Right atrium auricular region (tissue), 2 donors: ENCODE measurements around the gene BSG. TPM values are rescaled to one million over a fixed set of nuclear protein-coding genes. Genes with fewer than 3 reads are reported as not detected.

Experiments
- DNase-seq: peaks from one replicate; pipeline ENCODE4 v3.0.0-alpha.2; 2019; ENCODE audit warnings: low spot score
- H3K27ac ChIP-seq, 2 donors: fragments of 200-600 bp; sonication (generic); 1 replicate in 1 of 2; 2 replicates in 1 of 2; pipeline ENCODE4 v1.5.1; 2016 to 2019
- H3K27me3 ChIP-seq, 2 donors: fragments of 200-600 bp; sonication (generic); one replicate each; pipeline versions ENCODE4 v1.5.1 to v1.6.0; 2017 to 2019
- H3K36me3 ChIP-seq: fragments of 200-600 bp; sonication (generic); one replicate; pipeline ENCODE4 v1.5.1; 2016
- H3K4me1 ChIP-seq, 2 donors: fragments of 200-600 bp; sonication (generic); one replicate each; pipeline versions ENCODE4 v1.5.1 to v1.6.0; 2017 to 2019
- H3K4me3 ChIP-seq, 2 donors: fragments of 200-600 bp; sonication (generic); 1 replicate in 1 of 2; 2 replicates in 1 of 2; pipeline ENCODE4 v1.5.1; 2017 to 2019; ENCODE audit warnings: mild to moderate bottlenecking in 1 of 2, moderate library complexity in 1 of 2
- H3K9me3 ChIP-seq, 2 donors: fragments of 200-600 bp; sonication (generic); one replicate each; pipeline ENCODE4 v1.5.1; 2019
- total RNA-seq, 2 donors: library from RNA; depleted of rRNA; stranded (reverse); fragments of >200 nt; gene quantifications; one replicate each; pipeline ENCODE4 v1.1.0, GENCODE V29; 2016
- TF ChIP-seq, protein P1 (sequence below), 2 donors: fragments of 200-600 bp; sonication (generic); IDR thresholded peaks; one replicate each; pipeline ENCODE4 v1.5.1; 2019; ENCODE audit warnings: antibody characterized with exemption in 2 of 2

The BSG gene
- total RNA-seq, 2 donors from 2014 or later, result 1,033 to 1,569 TPM

DNA sequence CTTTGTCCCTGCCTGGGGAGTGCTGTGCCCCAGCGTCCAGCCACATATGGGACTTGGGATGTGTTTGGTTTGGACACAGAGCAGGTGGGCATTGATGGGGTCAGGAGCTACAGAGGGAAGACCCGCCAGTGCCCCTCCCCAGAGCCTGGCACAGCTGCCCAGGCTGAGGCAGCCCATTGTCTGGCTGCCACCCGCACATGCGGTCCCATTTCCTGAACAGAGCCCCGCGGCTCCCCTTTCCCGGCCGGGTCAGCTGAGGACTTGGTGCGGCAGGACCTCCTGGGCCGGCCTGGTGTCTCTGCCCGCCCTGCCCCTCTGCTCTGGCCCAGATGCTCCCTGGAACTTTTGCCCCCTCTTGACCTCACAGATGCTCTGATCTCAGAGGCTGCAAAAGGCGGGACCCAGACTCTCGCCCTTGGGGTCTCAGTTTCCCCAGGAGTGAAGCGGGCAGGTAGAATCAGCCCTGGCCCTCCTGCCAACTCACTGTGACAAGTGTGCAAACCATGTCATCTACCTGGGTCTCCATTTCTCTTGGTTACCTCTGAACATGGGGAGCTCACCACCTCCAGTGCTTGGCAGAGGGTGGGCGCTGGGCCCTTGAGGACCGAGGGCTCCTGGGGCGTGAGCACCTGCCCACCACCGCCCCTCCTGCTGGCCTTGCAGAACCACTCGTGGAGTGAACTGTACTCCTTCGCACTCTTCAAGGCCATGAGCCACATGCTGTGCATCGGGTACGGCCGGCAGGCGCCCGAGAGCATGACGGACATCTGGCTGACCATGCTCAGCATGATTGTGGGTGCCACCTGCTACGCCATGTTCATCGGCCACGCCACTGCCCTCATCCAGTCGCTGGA, 35.1 kb downstream of the BSG start:
- DNase-seq, result no peak
- Histone ChIP-seq H3K4me3 (no peak overlapping the region), H3K36me3 (no peaks in the 10 kb centered on the region), H3K27me3 (no peaks in the 10 kb centered on the region), H3K27ac (no peak overlapping the region), H3K9me3 (no peaks in the 10 kb centered on the region), H3K4me1 (peaks cover 0 to 3% of the 10 kb centered on the region in 2 donors)
- TF ChIP-seq, protein P1, sequence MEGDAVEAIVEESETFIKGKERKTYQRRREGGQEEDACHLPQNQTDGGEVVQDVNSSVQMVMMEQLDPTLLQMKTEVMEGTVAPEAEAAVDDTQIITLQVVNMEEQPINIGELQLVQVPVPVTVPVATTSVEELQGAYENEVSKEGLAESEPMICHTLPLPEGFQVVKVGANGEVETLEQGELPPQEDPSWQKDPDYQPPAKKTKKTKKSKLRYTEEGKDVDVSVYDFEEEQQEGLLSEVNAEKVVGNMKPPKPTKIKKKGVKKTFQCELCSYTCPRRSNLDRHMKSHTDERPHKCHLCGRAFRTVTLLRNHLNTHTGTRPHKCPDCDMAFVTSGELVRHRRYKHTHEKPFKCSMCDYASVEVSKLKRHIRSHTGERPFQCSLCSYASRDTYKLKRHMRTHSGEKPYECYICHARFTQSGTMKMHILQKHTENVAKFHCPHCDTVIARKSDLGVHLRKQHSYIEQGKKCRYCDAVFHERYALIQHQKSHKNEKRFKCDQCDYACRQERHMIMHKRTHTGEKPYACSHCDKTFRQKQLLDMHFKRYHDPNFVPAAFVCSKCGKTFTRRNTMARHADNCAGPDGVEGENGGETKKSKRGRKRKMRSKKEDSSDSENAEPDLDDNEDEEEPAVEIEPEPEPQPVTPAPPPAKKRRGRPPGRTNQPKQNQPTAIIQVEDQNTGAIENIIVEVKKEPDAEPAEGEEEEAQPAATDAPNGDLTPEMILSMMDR (IDR thresholded peaks at IDR 0.05), result no peak

DNA sequence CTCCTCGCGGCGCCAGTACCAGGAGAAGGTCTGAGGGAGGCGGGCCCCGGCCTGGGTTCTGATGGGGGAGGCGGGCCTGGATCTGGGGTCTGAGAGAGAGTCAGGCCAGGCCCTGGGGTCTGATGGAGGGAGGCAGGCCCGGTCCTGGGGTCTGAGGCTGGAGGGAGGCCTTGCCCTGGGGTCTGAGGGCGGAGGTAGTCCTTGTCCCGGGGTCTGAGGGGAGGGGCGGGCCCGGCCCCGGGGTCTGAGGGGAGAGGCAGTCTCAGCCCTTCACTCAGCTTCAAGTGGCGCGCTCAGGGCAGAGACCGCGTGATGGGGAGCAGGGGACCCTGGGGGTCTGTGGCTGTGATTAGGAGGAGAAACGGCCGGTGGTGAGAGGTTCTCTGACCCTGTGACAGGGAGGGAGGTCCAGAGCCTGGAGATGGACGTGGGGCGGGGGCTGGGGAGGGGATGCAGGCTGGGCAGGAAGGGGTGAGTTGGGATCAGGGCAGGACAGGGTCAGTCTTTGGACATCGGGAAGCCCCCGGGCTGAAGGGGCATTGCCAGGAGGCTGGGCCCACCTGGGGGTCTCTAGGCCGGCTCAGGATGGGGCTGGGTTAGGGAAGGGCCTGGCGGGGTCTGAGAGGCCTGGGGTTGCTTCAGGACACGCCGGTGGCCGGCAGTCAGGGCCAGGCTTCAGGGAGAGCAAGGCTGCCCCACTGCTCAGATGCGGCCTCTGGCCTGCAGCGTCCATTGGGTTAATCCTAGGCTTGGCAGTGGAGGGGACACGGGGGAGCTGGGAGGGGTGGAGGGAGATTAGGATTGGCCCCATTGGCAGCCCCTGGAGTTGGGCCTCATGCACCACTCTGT, 36.0 kb downstream of the BSG start:
- Histone ChIP-seq H3K9me3 (no peaks in the 10 kb centered on the region), H3K27me3 (no peaks in the 10 kb centered on the region), H3K4me1 (peaks cover 0 to 3% of the 10 kb centered on the region in 2 donors), H3K27ac (no peak overlapping the region), H3K36me3 (no peaks in the 10 kb centered on the region), H3K4me3 (no peak overlapping the region)
- no peak for DNase-seq
- TF ChIP-seq, protein P1 (IDR thresholded peaks at IDR 0.05), result no peak

DNA sequence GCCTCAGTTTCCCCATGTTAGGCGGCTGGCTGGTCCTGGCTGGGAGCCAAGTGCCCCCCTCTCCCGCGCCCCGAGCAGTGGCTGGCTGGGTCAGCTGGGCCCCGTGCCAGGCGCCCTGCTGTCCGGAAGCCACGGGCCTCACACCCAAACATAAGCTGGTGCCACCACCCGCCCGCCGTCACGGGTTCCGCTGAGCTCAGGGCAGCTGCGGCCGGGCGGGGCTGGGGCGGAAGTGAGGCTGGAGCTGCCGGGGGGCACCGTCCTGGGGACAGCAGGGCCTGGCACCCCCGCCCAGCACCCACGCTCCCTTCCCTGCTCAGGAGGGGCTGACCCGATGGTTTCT, 36.6 kb downstream of the BSG start:
- DNase-seq, result peak; percentile 65
- Histone ChIP-seq H3K4me3 (no peak overlapping the region), H3K27ac (peak overlapping the region in 1 of 2 donors; percentile 19), H3K9me3 (no peaks in the 10 kb centered on the region), H3K4me1 (peaks cover 0 to 3% of the 10 kb centered on the region in 2 donors), H3K27me3 (no peaks in the 10 kb centered on the region), H3K36me3 (no peaks in the 10 kb centered on the region)
- TF ChIP-seq, protein P1 (IDR thresholded peaks at IDR 0.05), result no peak

DNA sequence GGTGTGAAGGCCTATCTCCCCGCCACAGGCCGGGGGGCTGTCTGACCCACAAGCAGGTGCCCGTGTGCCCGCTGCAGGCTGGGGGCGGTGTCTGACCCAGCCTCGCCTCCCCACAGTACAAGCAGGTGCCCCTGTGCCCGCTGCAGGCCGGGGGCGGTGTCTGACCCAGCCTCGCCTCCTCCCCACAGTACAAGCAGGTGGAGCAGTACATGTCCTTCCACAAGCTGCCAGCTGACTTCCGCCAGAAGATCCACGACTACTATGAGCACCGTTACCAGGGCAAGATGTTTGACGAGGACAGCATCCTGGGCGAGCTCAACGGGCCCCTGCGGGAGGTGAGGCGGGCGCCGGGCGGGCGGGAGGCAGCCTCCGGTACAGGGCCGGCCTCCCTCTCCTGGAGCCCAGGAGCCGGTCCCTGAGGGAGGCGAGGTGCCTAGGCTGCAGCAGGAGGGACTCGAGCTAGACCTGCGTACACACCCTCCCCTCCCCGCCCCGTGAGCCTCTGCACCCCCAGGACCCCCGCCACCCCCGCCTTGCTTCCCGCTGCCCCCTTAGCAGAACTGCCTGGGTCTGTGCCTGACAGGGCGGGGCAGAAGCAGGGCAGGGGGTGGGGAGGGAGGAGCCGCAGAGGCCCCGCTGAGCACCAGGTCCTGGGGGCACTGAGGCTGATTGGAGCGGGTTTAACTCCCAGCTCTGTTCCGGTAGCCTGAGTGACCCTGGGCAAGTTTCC, 37.8 kb downstream of the BSG start:
- TF ChIP-seq, protein P1 (IDR thresholded peaks at IDR 0.05), result no peak
- peaks cover 0 to 3% of the 10 kb centered on the region in 2 donors for H3K4me1 ChIP-seq
- no peaks in the 10 kb centered on the region for H3K36me3 ChIP-seq
- no peaks in the 10 kb centered on the region for H3K9me3 ChIP-seq
- DNase-seq, result no peak
- H3K27me3 ChIP-seq, result no peaks in the 10 kb centered on the region
- H3K27ac ChIP-seq, result peak overlapping the region; percentile 13 to 35
- H3K4me3 ChIP-seq, result peak overlapping the region in 1 of 2 donors; percentile 25

DNA sequence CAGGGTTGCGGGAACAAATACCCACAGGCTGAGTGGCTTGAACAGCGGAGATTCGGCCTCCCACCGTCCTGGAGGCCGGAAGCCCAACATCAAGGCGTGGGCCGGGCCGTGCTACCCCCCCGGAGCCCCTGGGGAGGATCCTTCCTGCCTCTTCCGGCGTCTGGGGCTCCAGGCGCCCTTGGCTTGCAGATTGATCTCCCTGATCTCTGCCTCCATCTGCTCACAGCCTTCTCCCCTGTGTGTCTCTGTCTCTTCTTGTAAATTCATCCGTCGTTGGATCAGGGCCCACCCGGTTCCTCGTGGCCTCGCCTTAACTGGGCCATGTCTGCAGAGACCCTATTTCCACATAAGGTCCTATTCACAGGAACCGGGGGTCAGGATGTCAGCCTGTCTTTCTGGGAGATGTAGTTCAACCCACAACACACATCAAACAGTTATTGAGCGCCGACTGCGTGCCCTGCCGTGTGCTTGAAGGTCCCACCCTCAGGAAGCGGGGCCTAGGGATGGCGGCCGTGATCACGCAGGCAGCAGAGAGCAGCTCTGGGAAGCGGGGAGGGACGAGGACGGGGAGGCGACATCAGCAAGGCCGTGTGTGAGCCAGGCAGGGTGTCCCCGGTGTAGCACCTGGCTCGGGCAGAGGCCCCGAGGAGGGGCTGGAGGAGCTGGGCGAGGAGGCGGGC, 38.5 kb downstream of the BSG start:
- H3K27ac ChIP-seq, result peak overlapping the region; percentile 13 to 35
- peak overlapping the region in 1 of 2 donors; percentile 25 for H3K4me3 ChIP-seq
- H3K36me3 ChIP-seq, result no peaks in the 10 kb centered on the region

More for the DNA sequence above, 38.5 kb downstream of the BSG start:
- TF ChIP-seq, protein P1 (IDR thresholded peaks at IDR 0.05), result no peak
- Histone ChIP-seq H3K4me1 (peaks cover 0 to 3% of the 10 kb centered on the region in 2 donors), H3K9me3 (no peaks in the 10 kb centered on the region), H3K27me3 (no peaks in the 10 kb centered on the region)
- no peak for DNase-seq
